Vagina (tissue), 2 donors: ENCODE results near the gene CITED1.

Experiments used
- CTCF ChIP-seq, 3 experiments: fragments of 450-650 bp in 2 of 3; fragments of 200-600 bp in 1 of 3; sonication (generic) in 1 of 3; IDR thresholded peaks; one replicate each; pipeline ENCODE4 v1.5.1; 2017 to 2019; ENCODE audit warnings: antibody characterized with exemption in 3 of 3, mild to moderate bottlenecking in 2 of 3, moderate library complexity in 2 of 3
- POLR2A ChIP-seq, 2 donors: fragments of 450-650 bp; IDR thresholded peaks; one replicate each; pipeline ENCODE4 v1.6.1; 2017; ENCODE audit warnings: antibody characterized with exemption in 2 of 2, mild to moderate bottlenecking in 2 of 2, moderate library complexity in 2 of 2
- POLR2AphosphoS5 ChIP-seq, 2 donors: sonication (generic); formaldehyde crosslinking; IDR thresholded peaks; one replicate each; pipeline ENCODE4 v1.9.0; 2017; ENCODE audit warnings: antibody characterized with exemption in 2 of 2, mild to moderate bottlenecking in 2 of 2, low read depth in 1 of 2; ENCODE audit not compliant: insufficient read depth in 1 of 2

- TF ChIP-seq CTCF (IDR thresholded peaks at IDR 0.05) (no peak), POLR2A (IDR thresholded peaks at IDR 0.05) (no peak), POLR2AphosphoS5 (IDR thresholded peaks at IDR 0.05; ENCODE audit: insufficient read depth in 1 of 2, low read depth in 1 of 2) (no peak)
Measured at GRCh38 chrX:72255864-72256263, 49.9 kb downstream of the CITED1 start.
